ENCODE data around the gene SASH1.

SASH1 gene

GRCh38 chr6:148342350-148343046, at the start of gene SASH1:
Gene SASH1 (plus strand): TSS chr6:148342838. CDS start chr6:148343068, 230 bp downstream.
- TF ChIP-seq CTCF (IDR thresholded peaks at IDR 0.05; ENCODE audit: insufficient read depth, missing control alignments): no peak
- FAIRE-seq (no peak), DNase-seq (ENCODE audit: insufficient read length, low spot score) (no peak)

- TF ChIP-seq CTCF (IDR thresholded peaks at IDR 0.05; ENCODE audit: insufficient read depth, missing control alignments): no peak
- FAIRE-seq: no peak
- no peak for DNase-seq (ENCODE audit: insufficient read length, low spot score)
Observed at GRCh38 chr6:148293181-148293995, 49.2 kb upstream of the SASH1 start.

- no peak for TF ChIP-seq CTCF (IDR thresholded peaks at IDR 0.05; ENCODE audit: insufficient read depth, missing control alignments)
- no peak for DNase-seq (ENCODE audit: insufficient read length, low spot score)
- FAIRE-seq: no peak
Observed at GRCh38 chr6:148294059-148294458, 48.6 kb upstream of the SASH1 start.

GRCh38 chr6:148295261-148295887, 47.3 kb upstream of the SASH1 start:
- no peak for TF ChIP-seq CTCF (IDR thresholded peaks at IDR 0.05; ENCODE audit: insufficient read depth, missing control alignments)
- FAIRE-seq (no peak), DNase-seq (ENCODE audit: insufficient read length, low spot score) (no peak)

DNA sequence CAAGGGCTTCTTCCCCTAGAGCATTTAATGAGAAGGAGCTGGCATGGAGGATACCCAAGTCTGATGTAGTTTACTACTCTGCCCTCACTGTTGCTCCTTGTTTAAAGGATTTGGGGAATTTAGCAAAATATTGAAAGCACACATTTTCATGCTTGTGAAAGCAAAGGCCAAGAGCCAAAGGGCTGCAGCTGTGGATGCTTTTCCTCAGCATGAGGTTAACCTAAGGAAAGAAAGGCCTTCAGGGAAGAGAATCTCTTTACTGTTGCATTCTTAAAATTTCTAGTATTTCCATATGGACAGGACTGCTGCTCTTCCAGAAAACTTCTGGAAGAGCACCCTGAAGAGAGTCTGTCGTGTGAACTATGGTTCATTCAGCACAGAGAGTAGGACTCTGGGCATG, 45.9 kb upstream of the SASH1 start:
- no peak for TF ChIP-seq CTCF (IDR thresholded peaks at IDR 0.05; ENCODE audit: insufficient read depth, missing control alignments)
- FAIRE-seq (no peak), DNase-seq (ENCODE audit: insufficient read length, low spot score) (no peak)

GRCh38 chr6:148298683-148299082, 44.0 kb upstream of the SASH1 start:
- no peak for FAIRE-seq
- no peak for DNase-seq (ENCODE audit: insufficient read length, low spot score)

More at GRCh38 chr6:148298683-148299082, 44.0 kb upstream of the SASH1 start:
- TF ChIP-seq CTCF (IDR thresholded peaks at IDR 0.05; ENCODE audit: insufficient read depth, missing control alignments): no peak
